ENCODE results near the gene ACOT7.

ACOT7 gene

DNA sequence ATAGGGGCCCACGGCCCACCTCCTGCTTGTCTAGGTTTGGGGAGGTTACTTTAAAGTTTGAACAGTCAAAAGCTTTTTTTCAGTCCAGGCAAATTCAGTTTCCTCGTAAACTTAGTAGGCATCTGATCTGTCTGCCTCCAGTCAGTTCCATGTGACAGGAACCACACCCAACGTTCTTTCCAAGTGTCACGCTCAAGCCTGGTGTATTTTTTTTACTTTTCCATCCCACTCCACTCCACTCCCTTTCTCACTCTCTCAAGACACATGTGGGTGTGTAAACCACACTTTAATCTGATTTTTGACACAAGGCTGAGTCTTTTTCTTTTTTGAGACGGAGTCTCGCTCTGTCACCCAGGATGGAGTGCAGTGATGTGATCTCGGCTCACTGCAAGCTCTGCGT lies 72.4 kb downstream of the ACOT7 start:
- TF ChIP-seq, protein P1, sequence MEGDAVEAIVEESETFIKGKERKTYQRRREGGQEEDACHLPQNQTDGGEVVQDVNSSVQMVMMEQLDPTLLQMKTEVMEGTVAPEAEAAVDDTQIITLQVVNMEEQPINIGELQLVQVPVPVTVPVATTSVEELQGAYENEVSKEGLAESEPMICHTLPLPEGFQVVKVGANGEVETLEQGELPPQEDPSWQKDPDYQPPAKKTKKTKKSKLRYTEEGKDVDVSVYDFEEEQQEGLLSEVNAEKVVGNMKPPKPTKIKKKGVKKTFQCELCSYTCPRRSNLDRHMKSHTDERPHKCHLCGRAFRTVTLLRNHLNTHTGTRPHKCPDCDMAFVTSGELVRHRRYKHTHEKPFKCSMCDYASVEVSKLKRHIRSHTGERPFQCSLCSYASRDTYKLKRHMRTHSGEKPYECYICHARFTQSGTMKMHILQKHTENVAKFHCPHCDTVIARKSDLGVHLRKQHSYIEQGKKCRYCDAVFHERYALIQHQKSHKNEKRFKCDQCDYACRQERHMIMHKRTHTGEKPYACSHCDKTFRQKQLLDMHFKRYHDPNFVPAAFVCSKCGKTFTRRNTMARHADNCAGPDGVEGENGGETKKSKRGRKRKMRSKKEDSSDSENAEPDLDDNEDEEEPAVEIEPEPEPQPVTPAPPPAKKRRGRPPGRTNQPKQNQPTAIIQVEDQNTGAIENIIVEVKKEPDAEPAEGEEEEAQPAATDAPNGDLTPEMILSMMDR (IDR thresholded peaks at IDR 0.05; ENCODE audit: extremely low read depth, missing control alignments) = no peak
- no peak for DNase-seq (ENCODE audit: low spot score)

DNA sequence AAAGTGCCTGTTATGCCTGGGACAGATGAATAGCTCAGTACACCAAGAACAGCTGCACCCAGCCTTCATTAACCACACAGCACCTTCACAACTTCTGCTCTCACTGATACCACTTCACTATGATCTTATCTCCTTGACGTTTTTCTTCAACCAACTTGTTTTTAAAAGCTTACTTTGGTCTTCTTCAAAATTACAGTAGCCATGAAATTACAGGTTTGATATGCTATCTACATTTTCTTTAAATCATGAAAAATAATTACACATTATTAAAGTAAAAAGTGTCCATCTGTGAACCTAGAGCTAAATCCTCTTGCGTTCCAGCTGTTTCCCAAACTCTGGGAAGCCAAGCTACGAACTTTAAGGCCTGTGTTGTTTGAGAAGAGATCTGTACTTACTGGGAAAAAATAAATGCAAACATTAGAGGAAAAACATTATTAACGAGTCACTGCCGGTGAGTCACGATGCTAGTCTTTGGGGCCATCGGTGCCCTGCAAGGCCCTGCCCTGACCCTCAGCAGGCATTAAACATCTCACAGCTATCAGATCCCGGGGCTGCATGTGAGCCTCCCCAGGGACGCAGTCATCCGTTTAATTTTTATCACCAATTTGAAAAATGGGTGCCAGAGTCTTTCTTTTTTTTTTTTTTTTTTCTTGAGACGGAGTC lies 76.3 kb downstream of the ACOT7 start:
- DNase-seq (ENCODE audit: low spot score) = no peak
- TF ChIP-seq, protein P1 (IDR thresholded peaks at IDR 0.05; ENCODE audit: extremely low read depth, missing control alignments) = no peak

DNA sequence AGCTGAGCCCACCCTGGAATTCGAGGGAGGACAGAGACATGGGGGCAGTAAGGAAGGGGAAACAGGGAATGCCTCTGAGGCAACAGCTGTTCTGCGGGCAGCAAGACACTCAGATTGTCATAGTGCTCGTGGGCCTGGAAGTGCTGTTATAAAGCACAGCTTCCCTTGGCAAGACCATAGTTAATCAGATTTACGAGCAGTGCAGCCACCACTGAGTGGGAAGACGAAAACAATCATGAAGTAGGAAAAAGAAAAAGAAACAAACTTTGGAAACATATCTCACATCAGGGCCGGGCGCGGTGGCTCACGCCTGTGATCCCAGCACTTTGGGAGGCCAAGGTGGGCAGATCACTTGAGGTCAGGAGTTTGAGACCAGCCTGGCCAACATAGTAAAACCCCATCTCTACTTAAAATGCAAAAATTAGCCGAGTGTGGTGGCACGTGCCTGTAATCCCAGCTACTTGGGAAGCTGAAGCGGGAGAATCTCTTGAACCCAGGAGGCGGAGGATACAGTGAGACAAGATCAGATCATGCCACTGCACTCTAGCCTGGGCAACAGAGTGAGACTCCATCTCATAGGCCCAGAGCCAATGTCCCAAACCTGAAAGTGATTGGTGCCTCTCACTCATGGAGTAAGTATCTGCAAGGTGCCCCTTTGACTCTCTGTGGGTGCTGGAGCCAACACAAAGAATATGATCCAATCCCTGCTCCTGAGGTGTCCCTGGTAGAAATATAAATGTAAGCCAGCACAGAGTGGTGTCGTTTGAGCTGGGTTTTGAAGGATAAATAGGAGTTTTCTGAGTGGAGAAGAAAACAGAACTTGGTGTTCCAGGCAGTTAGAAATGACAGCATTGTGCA lies 77.1 kb downstream of the ACOT7 start:
- no peak for DNase-seq (ENCODE audit: low spot score)
- TF ChIP-seq, protein P1 (IDR thresholded peaks at IDR 0.05; ENCODE audit: extremely low read depth, missing control alignments) = no peak

DNA sequence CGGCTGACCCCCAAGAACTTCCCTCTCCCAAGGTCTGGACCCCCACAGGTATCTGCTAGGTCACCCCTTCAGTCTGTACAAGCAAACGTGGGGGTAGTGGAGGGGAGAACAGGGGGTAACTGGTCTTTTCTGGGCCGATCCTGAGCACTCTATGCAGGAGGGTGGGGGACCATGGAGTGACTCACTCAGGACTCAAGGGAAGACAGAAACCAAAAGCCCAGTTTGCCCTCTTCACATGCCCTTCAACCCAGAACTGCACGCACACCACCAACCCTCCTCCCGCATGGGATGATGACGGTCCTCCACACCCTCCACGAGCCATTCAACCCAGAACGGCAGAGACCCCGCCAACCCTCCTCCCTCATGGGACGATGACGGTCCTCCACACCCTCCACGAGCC lies 79.1 kb downstream of the ACOT7 start:
- no peak for DNase-seq (ENCODE audit: low spot score)
- TF ChIP-seq, protein P1 (IDR thresholded peaks at IDR 0.05; ENCODE audit: extremely low read depth, missing control alignments) = no peak

DNA sequence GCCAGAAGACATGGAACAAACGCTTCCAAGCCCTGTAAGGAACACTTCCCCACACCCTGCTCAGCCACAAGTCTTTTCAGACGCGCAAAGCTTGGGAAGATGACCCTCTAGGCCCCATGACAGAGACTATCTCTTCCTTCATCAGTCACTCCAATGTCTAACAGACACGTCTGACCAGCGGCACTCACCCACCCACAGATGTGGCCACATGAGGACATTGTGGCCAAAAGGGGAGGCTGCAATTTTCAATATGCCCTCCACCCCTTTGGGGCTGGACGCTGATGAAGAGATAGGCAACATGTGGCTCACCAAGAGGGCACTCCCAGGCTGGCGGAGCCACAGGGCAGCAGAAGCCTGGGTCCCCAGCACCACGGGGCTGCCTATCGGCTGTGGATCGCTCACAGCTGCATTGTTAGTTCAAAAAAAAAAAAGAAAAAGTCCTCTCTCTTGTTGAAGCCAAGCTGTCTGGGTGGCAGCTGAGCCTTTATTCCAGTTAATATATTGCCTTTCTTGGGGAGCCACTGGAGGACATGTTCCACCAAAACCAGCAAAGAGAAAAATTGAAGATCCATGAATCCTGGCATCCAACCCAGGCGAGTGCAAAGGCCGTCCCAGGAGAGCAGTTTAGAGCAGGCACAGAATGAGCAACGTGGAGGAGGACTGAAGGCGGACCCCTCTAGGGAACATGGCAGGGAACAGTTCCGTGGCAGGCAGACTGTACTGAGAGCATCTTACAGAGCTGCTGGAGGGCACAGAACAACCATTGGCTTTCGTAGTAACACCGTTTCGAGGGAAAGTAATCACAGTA lies 80.0 kb downstream of the ACOT7 start:
- TF ChIP-seq, protein P1 (IDR thresholded peaks at IDR 0.05; ENCODE audit: extremely low read depth, missing control alignments) = no peak
- no peak for DNase-seq (ENCODE audit: low spot score)

DNA sequence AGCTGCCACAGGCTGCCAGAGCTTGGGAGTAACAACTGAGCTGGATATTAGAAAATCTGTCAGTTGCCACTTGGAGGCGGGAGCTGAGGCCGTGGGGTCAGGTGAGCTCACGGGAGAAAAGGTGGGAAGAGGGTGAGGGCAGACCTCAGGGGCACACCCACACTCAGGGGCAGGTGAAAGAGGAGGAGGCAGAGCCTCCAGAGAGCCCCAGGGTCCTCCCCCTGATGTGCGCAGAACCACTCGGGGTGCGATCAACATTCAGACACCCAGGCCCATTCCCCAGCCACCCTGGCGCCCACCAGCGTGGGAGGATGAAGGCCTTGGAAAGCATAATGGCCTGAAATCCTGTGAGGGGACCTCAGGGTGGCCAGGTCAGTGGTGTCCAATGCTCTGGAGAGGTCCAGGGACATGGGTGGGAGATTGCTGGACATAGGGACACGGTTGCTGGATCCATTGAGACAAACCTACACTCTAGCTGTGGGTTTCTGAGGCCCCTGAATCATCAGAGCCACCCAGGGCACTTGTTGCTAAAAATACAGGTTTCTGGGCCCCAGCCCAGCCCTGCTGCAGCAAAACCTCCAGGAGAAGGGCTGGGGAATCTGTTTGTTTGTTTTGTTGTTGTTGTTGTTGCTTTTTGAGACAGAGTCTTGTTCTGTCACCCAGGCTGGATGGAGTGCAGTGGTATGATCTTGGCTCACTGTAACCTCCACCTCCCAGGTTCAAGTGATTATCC lies 83.3 kb downstream of the ACOT7 start:
- no peak for DNase-seq (ENCODE audit: low spot score)
- TF ChIP-seq, protein P1 (IDR thresholded peaks at IDR 0.05; ENCODE audit: extremely low read depth, missing control alignments) = no peak

All from GM20000 (cell line).